DND-41 (cell line): ENCODE data around the gene SRC.
A peak's percentile ranks its signal among the peaks of the same experiment; 100 is the strongest.

Experiments used
- ATAC-seq: fragments of 200-7000 bp; cut with Tn5 transposase; 3 replicates; pipeline ENCODE4 v1.9.1; 2021; ENCODE audit warnings: low read depth; ENCODE audit not compliant: insufficient read depth
- DNase-seq: peaks from one replicate; pipeline ENCODE4 v3.0.0-alpha.2; 2020
- H2AFZ ChIP-seq: 2 replicates; pipeline ENCODE4 v1.6.0; 2012; ENCODE audit warnings: low read depth, low read length
- H3K27ac ChIP-seq: 2 replicates; pipeline ENCODE4 v1.5.1; 2012; ENCODE audit warnings: low read length, inconsistent platforms
- H3K27me3 ChIP-seq: fragments of 200-600 bp; sonication (generic); 2 replicates; pipeline ENCODE4 v1.6.0; 2012; ENCODE audit warnings: low read length, mild to moderate bottlenecking, inconsistent platforms; ENCODE audit not compliant: insufficient read depth, poor library complexity
- H3K36me3 ChIP-seq: 2 replicates; pipeline ENCODE4 v1.5.1; 2012; ENCODE audit warnings: low read length, inconsistent platforms; ENCODE audit not compliant: insufficient read depth
- H3K4me1 ChIP-seq: 2 replicates; pipeline ENCODE4 v1.5.1; 2012; ENCODE audit warnings: mild to moderate bottlenecking, low read length; ENCODE audit not compliant: insufficient read depth
- H3K4me2 ChIP-seq: 2 replicates; pipeline ENCODE4 v1.6.0; 2012; ENCODE audit warnings: mild to moderate bottlenecking, moderate library complexity, low read length, inconsistent platforms; ENCODE audit not compliant: insufficient read depth
- H3K4me3 ChIP-seq, 2 experiments: fragments of 200-600 bp in 1 of 2; shearing (Covaris generic) in 1 of 2; 2 replicates each; pipeline ENCODE4 v1.5.1; 2012 to 2016; ENCODE audit warnings: inconsistent platforms in 2 of 2, low read length in 2 of 2, mild to moderate bottlenecking in 2 of 2, low read depth in 1 of 2, moderate library complexity in 1 of 2
- H3K79me2 ChIP-seq: 2 replicates; pipeline ENCODE4 v1.6.0; 2012; ENCODE audit warnings: low read length, inconsistent platforms; ENCODE audit not compliant: insufficient read depth
- H3K9ac ChIP-seq: 2 replicates; pipeline ENCODE4 v1.6.0; 2012; ENCODE audit warnings: low read depth, mild to moderate bottlenecking, inconsistent platforms, low read length, moderate library complexity
- H3K9me3 ChIP-seq: 2 replicates; pipeline ENCODE4 v1.5.1; 2012; ENCODE audit warnings: low read length, moderate library complexity, mild to moderate bottlenecking, inconsistent platforms; ENCODE audit not compliant: insufficient read depth, severe bottlenecking
- H4K20me1 ChIP-seq: 2 replicates; pipeline ENCODE4 v1.6.0; 2012; ENCODE audit warnings: low read length; ENCODE audit not compliant: insufficient read depth
- EZH2 ChIP-seq: IDR thresholded peaks from 3 replicates; pipeline ENCODE4 v1.6.1; 2012; ENCODE audit warnings: borderline replicate concordance, low read depth, mild to moderate bottlenecking, moderate library complexity, low read length, inconsistent platforms; ENCODE audit not compliant: severe bottlenecking
- TF ChIP-seq, protein P1 (sequence below): IDR thresholded peaks from 2 replicates; pipeline ENCODE4 v1.5.1; 2012; ENCODE audit warnings: borderline replicate concordance, low read length, moderate library complexity, mild to moderate bottlenecking; ENCODE audit not compliant: poor library complexity, severe bottlenecking; ENCODE audit errors: extremely low read depth

The SRC gene

DNA sequence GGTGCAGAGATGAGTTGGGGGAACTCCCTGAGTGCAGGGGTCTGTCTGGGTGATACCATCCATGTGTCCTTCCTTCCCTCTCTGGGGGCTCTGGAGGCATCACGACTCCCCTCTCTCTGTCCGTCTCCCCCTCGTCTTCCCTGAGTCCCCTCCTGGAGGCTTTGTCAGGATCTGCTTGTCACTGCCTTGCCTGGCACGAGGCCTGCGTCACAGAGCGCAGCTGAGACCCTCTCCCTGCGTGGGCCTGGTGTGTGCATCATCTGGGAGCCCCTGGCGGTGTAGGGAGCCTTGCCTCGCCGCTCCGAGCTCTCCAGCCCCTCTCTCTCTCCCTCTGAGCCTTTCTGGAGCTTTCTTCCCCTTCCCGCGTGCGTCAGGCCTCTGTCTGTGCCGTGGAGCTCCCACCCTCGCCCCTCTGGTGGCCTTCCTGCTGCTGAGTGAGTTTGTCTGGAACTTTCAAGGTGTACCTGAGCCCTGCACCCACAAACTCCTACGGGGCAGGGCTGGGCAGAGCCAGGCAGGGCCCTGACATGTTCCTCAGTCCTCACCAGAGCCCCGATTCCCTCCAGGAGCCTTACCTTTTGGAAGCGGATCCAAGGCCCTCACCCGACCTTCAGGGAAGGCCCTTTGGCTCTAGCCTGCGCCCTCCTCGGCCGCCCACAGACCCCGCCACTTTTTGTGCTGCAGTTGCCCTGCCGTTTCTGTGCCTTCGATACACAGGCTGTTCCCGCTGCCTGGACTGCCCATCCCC, 70.3 kb downstream of the SRC start:
- ATAC-seq (no peak), DNase-seq (no peak)
- Histone ChIP-seq H3K36me3 (no peaks in the 10 kb centered on the region), H3K4me1 (peaks cover 18% of the 10 kb centered on the region), H3K4me2 (no peak overlapping the region), H3K9me3 (no peaks in the 10 kb centered on the region), H3K27me3 (peaks cover 9% of the 10 kb centered on the region), H3K4me3 (no peak overlapping the region), H4K20me1 (no peaks in the 10 kb centered on the region; the same call in 1 of the 2 replicates), H3K9ac (no peak overlapping the region), H2AFZ (no peak overlapping the region), H3K79me2 (no peaks in the 10 kb centered on the region), H3K27ac (no peak overlapping the region)
- TF ChIP-seq EZH2, result no peak
- TF ChIP-seq, protein P1, sequence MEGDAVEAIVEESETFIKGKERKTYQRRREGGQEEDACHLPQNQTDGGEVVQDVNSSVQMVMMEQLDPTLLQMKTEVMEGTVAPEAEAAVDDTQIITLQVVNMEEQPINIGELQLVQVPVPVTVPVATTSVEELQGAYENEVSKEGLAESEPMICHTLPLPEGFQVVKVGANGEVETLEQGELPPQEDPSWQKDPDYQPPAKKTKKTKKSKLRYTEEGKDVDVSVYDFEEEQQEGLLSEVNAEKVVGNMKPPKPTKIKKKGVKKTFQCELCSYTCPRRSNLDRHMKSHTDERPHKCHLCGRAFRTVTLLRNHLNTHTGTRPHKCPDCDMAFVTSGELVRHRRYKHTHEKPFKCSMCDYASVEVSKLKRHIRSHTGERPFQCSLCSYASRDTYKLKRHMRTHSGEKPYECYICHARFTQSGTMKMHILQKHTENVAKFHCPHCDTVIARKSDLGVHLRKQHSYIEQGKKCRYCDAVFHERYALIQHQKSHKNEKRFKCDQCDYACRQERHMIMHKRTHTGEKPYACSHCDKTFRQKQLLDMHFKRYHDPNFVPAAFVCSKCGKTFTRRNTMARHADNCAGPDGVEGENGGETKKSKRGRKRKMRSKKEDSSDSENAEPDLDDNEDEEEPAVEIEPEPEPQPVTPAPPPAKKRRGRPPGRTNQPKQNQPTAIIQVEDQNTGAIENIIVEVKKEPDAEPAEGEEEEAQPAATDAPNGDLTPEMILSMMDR, result no peak

DNA sequence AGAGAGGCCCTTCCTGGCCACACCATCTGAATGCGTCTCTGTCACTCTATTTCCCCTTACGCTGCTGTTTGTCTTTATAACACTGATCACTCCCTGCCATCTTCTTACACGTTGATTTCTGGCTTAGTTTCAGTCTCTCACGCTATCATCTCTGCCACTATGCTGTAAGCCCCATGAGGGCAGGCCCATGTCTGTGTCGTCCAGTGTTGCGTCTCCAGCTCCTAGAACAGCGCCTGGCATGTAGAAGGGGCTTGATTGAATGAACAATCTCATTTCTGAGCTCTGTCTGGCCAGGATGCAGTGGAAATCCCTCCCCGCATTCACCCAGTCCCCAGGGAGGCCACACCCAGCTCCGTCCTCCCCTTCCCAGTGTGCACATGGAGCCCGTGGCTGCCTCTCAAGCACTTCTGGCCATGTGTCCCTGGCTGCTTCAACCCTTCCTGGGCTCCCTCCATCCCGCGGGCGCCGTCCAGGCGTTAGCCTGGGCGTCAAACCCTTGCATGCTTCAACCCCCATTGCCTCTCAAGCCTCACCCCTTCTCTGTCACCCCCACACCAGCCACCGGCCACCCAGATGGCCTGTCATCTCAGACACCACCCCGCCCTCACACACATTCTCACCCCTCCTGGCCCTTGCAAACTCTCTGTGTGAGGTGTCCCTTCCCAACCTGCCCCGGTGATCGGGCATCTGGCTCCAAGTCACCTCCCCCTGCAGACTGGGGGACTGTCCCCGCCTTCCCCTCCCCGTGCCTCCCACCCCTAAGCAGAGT, 71.1 kb downstream of the SRC start:
- no peak overlapping the region for H3K4me2 ChIP-seq
- H3K9ac ChIP-seq, result no peak overlapping the region
- no peaks in the 10 kb centered on the region; the same call in 1 of the 2 replicates for H4K20me1 ChIP-seq
- H3K4me1 ChIP-seq, result peaks cover 10% of the 10 kb centered on the region
- no peak overlapping the region for H3K4me3 ChIP-seq
- peaks cover 17% of the 10 kb centered on the region for H3K27me3 ChIP-seq
- ATAC-seq (no peak), DNase-seq (no peak)
- H3K79me2 ChIP-seq, result no peaks in the 10 kb centered on the region
- TF ChIP-seq, protein P1, result no peak
- no peak for TF ChIP-seq EZH2
- H3K27ac ChIP-seq, result no peak overlapping the region
- no peaks in the 10 kb centered on the region for H3K36me3 ChIP-seq
- H2AFZ ChIP-seq, result no peak overlapping the region
- no peaks in the 10 kb centered on the region for H3K9me3 ChIP-seq

DNA sequence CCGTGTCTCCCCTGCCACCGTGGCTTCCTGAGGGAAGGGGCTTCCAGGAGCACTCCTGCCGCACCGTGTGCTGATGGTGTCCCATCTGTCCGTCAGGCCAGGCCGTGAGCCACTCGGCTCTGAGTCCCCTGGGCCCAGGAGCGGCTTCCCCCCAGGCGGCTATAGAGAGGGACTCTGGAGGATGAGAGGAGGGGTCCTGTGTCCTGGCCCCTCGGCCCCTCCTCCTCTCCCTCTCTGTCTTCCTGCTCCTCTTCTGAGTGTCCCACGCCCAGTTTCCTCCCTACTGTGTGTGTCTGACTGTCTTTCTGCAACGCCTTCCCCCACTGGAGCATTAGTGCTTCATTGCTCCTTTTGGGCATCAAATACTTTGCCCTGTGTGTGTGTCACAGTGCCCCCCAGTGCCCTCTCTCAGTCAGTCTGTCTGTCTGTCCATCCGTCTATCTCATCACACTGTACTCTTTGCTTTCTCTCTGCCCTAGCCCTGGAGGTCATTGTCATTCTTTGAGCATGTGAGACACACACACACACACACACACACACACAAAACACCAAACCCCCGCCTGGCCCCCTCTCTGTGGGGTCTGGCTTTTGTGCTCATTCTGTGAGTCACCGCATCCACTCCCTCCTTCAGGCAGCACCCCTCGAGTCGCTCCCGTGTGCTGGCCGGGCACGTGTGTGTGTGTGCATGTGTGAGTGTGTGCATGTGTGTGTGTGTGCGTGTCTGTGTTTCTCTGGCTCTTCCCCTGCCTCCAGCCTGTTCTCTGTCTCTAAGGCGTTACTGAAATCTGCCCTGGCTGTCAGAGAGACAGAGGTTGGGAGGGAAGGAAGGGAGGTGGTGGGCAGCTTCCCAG, 71.9 kb downstream of the SRC start:
- no peaks in the 10 kb centered on the region; the same call in 1 of the 2 replicates for H4K20me1 ChIP-seq
- H2AFZ ChIP-seq, result no peak overlapping the region
- peaks cover 2% of the 10 kb centered on the region for H3K4me1 ChIP-seq
- H3K79me2 ChIP-seq, result no peaks in the 10 kb centered on the region
- H3K27me3 ChIP-seq, result peaks cover 19% of the 10 kb centered on the region
- no peak for TF ChIP-seq EZH2
- TF ChIP-seq, protein P1, result peak; percentile 39
- no peak overlapping the region for H3K27ac ChIP-seq
- no peak for ATAC-seq
- no peaks in the 10 kb centered on the region for H3K36me3 ChIP-seq
- H3K9me3 ChIP-seq, result no peaks in the 10 kb centered on the region
- no peak overlapping the region for H3K9ac ChIP-seq
- DNase-seq, result no peak
- H3K4me3 ChIP-seq, result no peak overlapping the region
- H3K4me2 ChIP-seq, result no peak overlapping the region
